Hematopoietic multipotent progenitor cell treated with erythropoietin and hydrocortisone succinate and interleukin-3 and kit ligand, for 17 days (in vitro differentiated cells): ENCODE measurements around the gene PPIB.
A peak's percentile ranks its signal among the peaks of the same experiment; 100 is the strongest.
"Not testable (repeated sequence)": the region's sequence is repeated elsewhere in the genome, so short reads cannot be mapped to it uniquely, and the experiment has no call there.

Experiments used
- DNase-seq: peaks from one replicate; pipeline ENCODE4 v3.0.0-alpha.2; 2015; ENCODE audit warnings: low spot score

The PPIB gene

DNA sequence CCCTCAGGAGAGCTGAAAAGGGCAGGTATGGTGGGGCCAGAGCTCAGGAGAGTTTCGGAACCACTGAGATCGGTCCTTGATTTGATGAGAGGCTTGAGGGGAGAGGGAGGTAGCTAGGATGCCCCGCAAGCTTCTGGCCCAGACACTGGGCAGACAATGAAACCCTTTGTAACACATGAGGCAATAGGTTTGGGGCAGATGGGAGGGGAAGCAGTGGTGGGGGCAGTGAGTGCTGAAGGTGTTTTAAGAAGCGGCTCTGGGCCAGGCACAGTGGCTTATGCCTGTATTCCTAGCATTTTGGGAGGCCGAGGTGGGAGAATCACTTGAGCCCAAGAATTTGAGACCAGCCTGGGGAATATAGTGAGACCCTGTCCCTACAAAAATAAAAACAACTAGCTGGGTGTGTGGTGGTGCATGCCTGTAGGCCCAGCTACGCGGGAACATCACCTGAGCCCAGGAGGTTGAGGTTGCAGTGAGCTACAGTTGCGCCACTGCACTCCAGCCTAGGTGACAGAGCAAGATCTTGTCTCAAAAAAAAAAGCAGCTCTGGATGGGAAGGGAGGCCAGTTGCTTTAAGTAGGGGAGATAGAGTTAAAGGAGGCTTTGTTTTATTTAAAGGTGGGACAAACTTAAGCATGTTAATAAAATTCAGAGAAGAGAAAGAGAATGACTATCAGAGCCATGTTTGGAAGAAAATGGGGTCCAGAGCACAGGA is 20.9 kb downstream of the PPIB start:
- DNase-seq = no peak

DNA sequence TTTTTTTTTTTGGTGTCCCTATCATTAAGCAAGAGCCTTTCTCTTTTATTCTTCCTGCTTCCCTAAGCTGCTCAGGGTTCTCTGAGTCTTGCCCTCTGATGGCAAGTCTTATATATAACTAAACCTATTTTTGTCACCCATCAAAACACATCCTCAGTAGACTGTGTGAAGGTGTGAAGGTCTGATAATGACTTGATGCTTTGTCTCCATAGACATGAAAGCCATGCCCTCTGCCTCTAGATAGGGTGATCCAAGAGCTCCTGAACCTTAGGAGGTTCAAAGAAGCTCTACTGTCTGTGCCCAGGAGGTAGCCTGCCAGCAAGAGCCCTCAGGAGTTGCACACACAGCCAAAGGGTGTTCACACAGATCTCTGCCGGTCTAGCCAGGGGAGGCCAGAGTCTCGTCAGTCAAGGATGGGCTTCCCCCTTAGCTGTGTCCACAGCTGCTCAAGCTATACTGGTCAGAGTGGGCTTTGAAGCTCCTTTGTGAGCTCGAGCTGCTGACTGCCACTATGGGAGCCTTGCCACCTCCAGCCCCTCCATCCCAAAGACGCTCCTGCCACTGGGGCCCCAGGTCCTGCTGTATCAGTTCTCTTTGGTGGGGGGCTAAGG is 24.4 kb downstream of the PPIB start:
- peak; percentile 64 for DNase-seq

DNA sequence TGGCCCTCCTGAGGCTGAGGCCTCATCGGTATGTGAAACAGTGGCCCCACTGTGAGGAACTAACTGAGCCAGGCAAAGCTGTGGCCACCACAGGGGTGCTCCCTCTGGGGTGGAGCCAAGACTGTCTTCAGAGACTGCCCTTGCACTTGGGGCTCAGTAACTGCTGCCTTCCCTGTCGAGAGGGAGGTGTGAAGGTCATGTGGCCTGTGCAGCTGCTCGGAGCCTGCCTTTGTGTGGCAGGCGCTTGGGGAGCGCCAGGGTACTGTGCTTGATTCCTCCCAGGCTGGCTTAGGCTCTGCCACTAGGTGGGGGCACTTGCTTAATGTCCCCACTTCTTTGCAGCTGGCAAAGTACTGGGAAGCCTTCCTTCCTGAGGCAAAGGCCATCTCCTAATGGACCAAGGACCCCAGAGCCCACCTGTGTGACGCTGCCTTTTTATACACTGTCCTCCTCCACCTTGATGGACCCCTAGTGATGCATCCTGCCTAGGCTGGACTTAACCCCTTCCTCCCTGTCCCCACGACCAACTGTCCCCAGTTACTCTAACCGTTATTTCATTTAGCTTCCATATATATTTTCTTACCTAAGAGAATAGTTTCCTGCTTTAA is 25.5 kb downstream of the PPIB start:
- peak; percentile 51 for DNase-seq

DNA sequence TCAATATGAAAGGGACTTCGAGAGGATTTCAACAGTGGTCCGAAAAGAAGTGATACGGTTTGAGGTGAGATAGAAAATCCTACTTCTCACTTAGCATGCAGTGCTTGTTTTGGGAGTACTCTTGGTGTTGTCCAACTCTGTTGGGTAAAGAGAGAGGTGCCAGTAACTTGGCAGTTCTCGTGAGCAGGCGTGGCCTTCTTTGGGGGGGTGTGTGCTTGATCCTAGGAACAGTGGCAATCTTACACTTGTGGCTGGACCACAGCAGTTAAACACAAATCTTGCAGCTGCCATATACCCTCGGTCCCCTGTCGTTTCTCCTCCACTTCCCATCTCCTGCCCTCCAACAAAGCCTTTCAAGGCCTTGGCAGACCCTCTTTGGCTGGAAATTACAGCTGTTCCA is 26.5 kb downstream of the PPIB start:
- peak; percentile 37 for DNase-seq

DNA sequence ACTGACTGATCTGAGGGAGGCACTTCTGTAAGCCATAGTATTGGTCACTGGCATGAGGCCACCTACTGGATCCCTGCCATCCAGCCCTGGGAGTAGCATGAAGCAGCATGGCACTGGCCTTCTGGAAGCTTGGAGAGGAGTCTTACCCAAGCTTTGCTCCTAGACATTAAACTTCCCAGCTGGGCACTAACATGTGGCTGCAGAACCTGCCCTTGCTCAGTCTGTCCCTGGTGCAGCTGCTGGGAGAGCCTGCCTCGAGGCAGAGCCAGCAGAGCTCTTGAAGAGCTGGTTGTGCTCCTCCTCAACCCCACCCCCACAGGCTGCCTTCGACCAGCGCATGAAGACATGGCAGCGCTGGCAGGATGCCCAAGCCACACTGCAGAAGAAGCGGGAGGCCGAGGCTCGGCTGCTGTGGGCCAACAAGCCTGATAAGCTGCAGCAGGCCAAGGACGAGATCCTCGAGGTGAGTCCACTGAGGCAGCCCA is 28.4 kb downstream of the PPIB start:
- peak; percentile 88 for DNase-seq

DNA sequence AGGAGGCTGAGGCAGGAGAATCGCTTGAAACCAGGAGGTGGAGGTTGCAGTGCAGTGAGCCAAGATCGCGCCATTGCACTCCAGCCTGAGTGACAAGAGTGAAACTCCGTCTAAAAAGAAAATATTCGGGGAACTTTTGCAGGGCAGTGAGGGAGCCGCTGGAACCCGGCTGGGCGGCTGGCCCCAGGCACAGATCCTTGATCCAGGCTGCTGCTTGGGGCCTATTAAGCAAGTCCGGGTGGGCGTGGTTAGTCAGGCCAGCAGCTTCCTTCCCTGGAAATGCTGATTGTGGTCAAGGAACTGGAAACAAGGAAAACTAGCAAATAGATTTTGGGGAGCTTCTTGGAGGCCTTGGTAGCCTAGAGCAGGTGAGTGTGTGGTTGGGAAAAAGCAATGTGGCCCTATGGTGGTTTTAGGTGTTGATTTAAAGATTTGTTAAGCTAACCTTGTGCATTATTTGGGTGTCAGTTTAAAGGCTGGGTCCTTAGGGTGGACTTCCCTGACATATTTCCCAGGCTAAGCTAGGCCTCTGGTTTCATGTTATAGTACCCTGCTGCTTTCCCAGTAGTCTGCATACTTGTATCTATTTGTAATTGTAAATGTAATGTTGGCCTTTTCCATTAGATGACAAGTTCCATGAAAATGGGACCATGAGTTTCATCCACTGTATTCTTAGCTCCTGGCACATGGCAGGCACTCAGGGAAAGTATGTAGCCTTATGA is 29.0 kb downstream of the PPIB start:
- DNase-seq = no peak

DNA sequence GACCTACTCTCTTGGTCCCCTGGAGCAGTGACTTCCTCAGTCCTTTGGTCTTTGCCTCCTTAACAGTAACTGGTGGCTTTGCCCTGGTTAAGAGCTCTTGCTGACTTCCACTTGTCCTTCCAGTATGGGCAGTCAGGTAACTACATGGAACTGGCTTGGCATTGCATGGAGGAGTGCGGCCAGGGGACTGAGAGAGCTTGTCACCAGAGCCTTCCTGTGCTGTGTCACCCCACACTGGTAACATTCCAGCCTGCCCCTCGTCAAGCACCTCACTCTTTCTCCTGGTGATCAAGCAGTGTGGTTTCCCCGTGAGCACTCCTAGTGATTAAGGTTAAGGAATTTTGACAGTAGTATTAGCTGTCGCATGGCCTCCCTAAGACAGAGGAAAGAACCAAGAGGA is 30.6 kb downstream of the PPIB start:
- no peak for DNase-seq

DNA sequence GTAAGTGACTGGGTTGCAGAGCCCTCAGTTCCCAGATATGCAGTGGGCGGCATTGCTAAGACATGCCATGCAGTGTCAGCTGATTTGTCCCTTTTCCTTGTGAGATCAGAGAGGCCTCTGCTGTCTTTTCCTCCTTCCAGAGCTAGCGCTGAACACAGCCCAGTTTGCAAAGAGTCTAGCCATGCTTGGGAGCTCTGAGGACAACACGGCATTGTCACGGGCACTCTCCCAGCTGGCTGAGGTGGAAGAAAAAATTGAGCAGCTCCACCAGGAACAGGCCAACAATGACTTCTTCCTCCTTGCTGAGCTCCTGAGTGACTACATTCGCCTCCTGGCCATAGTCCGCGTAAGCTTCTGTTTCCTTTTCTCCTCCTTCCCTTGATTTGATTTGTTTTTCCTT is 31.3 kb downstream of the PPIB start:
- no peak for DNase-seq

DNA sequence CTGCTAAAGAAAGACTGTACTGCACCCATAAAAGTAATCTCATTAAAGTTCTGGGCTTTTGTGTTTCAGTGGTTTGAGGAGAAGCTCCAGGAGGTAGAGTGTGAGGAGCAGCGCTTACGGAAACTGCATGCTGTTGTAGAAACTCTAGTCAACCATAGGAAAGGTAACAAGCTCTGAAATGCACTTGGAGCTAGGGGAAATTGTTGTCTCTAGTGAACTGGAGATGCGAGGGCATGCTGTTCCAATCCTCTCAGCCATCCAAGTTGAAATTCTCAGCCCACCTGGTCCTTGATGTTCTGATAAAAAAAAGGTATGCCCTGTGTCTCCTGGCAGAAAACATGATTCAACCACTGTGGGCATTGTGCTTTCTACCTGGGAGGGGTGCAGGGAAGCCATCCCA is 32.7 kb downstream of the PPIB start:
- DNase-seq = no peak

DNA sequence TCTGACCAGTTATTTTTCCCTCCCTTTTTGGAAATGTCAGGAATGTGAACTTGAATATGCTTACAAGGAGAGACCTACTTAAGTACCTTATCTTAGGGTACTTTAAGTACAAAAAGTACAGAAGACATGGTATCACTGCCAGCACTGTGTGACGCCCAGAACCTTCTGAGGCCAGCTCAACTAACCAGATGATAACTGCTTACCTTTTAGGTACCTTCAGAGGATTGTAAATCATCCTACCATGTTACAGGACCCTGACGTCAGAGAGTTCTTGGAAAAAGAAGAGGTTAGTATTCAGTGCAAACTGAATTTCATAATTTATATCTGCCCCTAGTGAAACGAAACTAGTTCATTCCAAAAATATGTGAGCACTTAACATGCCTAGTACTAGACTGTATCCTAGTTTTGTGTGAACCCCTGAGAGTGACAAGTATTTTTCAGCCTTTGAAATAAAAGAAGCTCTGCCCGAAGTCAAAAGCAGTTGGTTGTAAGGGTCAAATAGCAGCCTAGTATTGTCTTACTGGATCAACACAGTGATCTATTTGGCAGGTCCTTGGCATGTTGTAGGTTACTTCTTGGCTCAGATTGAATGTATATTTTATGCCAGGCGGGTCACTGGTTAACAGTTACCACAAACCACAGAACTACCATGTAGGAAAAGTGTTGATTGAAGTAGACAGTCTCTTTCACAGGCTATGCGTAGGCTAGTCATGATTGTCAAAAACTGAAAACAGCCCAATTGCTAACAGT is 35.1 kb downstream of the PPIB start:
- no peak for DNase-seq

DNA sequence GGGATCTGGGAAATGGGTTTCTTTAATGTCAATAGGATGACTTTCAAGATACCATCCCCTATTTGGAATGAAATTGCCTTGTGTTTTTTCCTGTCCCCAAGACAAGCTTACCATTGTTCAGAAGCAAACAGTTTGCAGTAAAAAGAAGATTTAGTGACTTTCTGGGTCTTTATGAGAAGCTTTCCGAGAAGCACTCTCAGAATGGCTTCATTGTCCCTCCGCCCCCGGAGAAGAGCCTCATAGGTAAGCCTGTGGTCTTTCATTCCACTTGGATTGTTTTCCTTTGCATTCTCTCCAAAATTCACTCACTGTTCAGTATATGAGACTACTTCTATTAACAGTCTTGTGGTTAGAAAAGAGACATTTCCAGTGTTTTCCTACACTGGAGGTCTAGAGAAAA is 36.8 kb downstream of the PPIB start:
- DNase-seq = no peak

DNA sequence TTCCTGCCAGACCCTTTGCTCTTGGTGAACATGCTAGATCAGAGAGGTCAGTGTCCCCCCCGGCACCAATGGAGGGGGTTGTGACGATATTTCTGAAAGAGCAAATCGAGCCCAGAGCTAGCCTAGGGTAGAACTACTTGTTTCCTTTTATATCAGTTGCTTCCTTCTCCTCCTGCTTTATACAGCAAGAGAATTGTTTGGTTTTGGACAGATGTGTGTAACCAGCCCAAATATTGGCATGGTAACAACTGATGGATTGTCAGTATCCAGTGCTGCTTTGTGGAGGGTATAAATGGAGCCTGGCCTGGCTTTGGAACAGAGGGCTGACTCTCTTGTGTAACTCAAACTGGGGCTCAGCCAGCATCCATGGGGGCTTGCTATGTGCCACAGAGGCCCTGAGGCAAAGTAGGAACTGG is 39.9 kb downstream of the PPIB start:
- DNase-seq = no peak

DNA sequence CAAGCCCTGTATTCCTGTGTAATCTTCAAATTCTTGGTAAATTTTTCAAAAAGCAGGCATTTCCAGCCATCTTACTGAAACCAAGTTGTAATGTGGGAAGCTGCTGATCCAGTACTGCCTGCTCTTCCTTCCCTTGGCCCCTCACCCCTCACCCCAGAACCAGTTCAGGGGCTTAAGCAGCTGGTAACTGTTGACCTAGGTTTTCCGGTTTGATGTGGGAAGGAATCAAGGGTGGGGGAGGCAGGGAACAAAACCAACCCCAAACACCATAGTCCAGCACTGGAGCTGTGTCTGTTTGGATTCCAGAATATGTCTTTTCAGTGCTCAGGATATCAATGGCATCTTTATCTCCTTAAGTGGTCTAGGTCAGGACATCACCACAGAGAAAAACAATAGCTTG is 40.4 kb downstream of the PPIB start:
- no peak for DNase-seq

DNA sequence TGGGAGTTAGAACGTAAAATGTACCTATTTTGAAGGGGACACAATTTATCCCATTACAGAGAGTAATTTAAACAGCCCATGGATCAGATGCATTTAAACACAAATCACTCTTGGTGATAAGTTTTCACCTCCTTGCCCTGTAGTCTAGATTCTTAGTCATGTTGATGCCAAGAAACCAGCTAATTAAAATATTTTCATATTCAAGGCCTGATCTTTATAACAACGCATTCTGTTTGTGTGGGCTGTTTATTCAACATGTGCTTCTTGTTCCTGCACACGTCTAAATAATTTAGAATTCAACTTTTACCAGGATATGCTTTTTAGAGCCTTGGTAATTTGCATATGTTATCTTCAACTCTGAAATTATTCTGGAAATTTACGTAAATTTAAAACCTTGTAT is 41.2 kb downstream of the PPIB start:
- DNase-seq = no peak

DNA sequence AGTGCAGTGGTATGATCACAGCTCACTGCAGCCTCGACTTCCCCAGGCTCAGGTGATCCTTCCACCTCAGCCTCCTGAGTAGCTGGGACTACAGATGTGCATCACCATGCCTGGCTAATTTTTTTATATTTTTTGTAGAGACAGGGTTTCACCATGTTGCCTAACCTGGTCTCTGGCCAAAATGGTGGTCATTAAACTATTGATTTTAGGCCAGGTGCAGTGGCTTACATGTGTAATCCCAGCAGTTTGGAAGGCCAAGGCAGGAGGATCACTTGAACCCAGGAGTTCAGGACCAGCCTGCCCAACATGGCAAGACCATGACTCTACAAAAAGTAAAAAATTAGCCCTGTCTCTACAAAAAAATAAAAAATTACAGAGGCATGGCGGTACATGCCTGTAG is 42.5 kb downstream of the PPIB start:
- DNase-seq = not testable (repeated sequence)

DNA sequence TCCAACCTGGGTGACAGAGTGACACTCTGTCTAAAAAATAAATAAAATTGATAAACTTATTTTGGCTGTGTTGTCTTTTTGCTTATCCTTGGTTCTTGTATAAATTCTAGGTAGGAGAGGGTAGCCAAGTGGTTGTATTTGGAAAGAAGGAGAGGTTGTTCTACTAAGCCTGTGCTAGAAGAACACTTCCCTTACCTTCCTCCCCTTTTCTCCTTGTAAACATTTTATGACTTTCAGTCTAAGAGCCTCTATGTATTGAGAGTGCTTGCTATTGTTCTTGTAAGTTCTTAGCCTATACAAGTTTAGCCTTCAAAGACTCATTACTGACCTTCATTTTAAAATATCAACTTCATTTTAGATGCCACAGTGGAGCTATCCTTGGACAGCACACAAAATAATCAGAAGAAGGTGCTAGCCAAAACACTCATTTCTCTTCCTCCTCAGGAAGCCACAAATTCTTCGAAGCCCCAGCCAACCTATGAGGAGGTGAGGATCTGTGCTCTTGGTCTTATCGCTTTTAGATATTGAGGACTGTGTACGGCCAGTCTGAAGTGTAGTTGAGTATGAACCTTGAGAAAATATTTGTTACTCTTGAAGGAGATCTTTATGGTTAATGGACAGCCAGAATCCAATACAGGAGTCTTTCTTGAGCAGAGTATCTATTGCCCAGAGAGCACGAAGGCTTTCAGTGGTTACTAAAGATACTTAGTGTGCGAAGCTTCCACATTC is 44.9 kb downstream of the PPIB start:
- DNase-seq = no peak

DNA sequence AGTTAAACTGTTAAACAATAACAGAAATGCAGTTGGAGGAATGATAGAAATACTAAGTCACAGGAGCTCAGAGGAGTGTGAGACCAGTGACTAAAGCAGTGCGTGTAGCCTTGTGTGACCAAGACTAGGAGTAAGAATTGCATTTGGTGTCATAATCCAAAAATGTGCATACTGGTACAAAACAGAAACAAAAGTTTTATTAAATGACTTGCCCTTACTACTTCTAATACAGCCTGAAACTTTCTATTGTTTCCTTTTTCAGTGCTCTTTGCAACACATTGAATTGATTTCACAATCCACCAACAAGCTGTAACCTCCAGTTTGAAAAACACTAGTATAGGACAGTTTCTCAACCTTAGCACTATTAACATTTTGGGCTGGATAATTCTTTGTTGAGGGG is 49.9 kb downstream of the PPIB start:
- no peak for DNase-seq

DNA sequence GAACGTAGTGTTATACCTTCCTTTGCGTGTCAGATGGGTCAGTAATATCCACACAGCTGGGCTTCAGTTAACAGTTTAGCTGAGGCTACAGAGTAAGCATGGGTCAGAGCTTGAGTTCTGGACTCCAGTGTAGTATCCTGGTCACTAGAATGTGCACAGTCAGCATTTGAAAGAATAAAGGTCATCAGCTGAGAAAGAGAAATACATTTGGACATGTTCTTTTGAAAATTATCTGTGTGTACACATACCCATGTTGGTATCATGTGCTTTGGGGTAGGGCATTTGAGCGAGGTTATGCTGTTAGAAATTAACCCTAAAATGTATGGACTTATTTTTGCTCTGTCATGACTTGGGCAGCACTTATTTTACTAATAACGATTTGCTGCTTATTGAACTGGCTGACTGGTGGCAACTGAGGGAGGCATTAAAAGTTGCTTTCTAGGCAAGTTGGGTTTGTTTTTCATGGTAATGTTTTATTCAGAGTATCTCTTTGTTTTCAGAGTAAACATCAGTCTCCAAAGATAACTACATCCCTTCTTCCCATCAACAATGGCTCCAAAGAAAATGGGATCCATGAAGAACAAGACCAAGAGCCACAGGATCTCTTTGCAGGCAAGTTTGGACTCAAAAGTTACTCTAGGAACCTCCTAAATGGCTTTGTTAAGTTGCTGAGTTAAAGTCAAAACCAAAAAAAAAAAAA is 50.6 kb downstream of the PPIB start:
- no peak for DNase-seq

DNA sequence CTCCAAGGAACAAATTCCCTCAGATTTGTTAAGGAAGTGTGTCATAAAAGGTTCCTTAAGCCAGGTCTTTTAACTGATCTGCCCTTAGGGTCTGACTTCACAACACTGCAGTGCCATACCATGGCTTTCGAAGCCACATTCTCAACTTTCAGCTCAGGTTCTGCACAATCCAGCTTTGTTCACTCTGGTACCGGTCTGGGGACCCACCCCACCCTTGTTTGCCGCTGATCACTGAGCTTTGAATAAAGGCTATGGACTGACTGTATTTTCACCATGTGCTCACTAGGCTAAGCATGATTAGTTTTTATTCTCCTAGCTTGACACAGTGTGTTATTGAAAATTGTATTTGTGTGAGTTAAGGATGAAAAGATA is 51.2 kb downstream of the PPIB start:
- no peak for DNase-seq

DNA sequence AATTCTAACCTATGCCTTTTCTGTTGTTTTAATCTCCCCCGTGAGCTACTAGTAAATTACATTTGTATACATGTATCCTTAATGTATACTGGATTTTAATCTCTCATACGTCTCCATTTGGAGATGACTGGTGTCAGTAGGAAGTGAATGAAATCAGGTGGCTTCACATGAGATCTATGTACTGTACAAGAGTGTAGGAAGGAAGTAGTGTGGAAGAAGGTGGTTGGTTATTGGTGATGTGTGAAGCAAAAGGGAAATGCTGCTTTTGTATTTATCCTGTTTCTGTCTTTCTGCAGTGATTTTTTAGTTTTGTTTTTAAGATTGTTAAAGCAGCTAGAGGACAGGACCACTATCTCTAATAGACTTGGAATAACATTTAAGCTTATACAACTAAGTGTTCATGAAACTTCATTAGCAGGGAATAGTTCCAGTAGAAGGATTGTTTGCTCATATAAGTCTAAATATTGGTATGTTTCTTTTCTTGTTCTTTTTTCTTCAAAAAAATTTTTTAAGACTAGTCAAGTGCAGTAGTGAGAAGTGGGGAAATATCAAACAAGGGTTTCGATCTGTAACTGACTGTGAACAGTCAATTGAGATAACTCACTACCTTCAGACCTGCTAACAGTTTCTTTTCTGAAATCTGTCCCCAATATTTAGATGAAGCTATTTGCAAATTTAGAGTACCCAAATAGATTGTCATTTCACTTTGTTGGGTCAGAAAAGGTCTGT is 51.7 kb downstream of the PPIB start:
- DNase-seq = no peak
